ENCODE measurements around the gene LYSMD3.
A peak's percentile ranks its signal among the peaks of the same experiment; 100 is the strongest.
"Not testable (repeated sequence)": the region's sequence is repeated elsewhere in the genome, so short reads cannot be mapped to it uniquely, and the experiment has no call there.

Gene LYSMD3
- total RNA-seq = 27.5 to 42.5 (median 30.2) reads per million in 3 donors

DNA sequence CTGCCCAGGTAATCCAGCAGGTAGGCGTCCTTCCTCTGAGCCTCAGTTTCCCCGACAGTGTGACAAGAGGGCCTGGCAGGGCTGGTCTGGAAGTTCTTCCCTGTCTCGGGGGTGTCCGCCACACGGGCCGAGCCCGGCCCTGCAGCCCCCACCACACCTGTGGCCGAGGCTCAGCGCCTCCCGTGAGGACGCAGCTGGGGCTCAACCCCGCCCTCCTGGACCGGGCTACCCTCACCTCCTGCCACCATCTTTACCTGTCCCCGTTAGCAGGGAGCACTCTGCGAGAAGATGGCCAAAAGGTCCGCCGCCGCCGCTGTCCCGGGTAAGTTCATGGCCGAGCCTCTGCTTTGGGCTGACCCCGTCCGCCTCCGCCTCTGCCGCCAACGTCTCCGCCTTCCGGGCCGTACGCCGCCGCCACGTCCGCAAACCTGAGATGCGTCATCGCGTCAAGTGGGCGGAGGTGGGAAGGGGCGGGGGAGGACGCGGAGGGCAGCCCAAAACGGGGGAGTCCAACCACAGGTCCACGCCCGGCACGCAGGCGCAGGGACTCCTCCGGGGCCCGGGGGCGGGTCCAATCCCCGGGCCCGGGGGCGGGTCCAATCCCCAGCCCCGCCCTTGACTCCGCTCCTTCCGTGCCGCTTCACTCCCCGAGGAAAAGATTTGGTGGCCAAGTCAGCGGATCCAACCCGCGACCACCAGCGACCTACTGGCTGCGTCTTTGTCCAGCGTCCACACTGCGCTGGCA is at the start of gene LYSMD3:
LYSMD3 (minus strand) TSS at position 391 of the 745 bp plus-strand sequence. CDS start 4,295 bp downstream, outside the sequence.
- Histone ChIP-seq H3K9me3 (ENCODE audit: control insufficient read depth, low read length) (no peaks in the 10 kb centered on the region), H3K27me3 (replicated peaks; ENCODE audit: control insufficient read depth, insufficient read depth, low read length, poor library complexity, severe bottlenecking) (no peaks in the 10 kb centered on the region)
- peak; percentile 95 for DNase-seq

DNA sequence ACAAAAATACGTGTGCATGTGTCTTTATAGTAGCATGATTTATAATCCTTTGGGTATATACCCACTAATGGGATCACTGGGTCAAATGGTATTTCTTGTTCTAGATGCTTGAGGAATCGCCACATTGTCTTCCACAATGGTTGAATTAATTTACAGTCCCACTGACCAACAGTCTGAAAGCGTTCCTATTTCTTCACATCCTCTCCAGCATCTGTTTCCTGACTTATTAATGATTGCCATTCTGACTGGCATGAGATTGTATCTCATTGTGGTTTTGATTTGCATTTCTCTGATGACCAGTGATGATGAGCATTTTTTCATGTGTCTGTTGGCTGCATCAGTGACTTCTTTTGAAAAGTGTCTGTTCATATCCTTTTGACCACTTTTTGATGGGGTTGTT is 47.2 kb upstream of the LYSMD3 start:
- H3K27ac ChIP-seq (ENCODE audit: insufficient read depth, low read length, poor library complexity, severe bottlenecking); DNase-seq; H3K4me1 ChIP-seq (ENCODE audit: control insufficient read depth, insufficient read depth, low read length, poor library complexity, severe bottlenecking); H3K36me3 ChIP-seq (ENCODE audit: control insufficient read depth, insufficient read depth, low read length); H3K4me3 ChIP-seq (ENCODE audit: insufficient read depth, low read depth, low read length, poor library complexity, severe bottlenecking); H3K27me3 ChIP-seq (replicated peaks; ENCODE audit: control insufficient read depth, insufficient read depth, low read length, poor library complexity, severe bottlenecking); H3K9me3 ChIP-seq (ENCODE audit: control insufficient read depth, low read length): not testable (repeated sequence)

More for the DNA sequence above, at the start of gene LYSMD3:
- Histone ChIP-seq H3K4me1 (ENCODE audit: control insufficient read depth, insufficient read depth, low read length, poor library complexity, severe bottlenecking) (peaks cover 5% of the 10 kb centered on the region), H3K36me3 (ENCODE audit: control insufficient read depth, insufficient read depth, low read length) (no peaks in the 10 kb centered on the region), H3K4me3 (ENCODE audit: insufficient read depth, low read depth, low read length, poor library complexity, severe bottlenecking) (peak within 1 kb of the TSS; percentile 96), H3K27ac (ENCODE audit: insufficient read depth, low read length, poor library complexity, severe bottlenecking) (peak within 1 kb of the TSS; percentile 95)

DNA sequence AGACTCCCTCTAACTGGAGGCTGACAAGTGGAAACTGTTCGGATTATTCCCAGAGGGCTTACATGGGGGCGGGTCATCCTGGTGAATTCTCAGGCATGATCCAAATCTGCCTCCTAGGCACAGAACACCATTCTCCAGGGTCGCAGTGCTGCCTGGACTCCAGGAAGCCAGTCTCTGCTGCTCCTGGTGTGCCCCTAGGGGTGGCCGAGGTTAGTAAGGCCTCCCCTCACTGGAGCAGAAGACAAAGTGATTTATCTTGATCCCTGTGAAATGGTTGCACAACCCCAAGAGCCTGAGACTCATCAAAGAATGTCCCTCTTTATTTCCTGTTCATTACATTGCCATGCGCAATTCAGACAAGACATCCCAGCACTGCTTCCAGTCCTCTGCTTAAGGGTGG is 46.3 kb upstream of the LYSMD3 start:
- no peak overlapping the region for H3K4me3 ChIP-seq (ENCODE audit: insufficient read depth, low read depth, low read length, poor library complexity, severe bottlenecking)
- H3K9me3 ChIP-seq (ENCODE audit: control insufficient read depth, low read length) = no peaks in the 10 kb centered on the region
- no peak overlapping the region for H3K27ac ChIP-seq (ENCODE audit: insufficient read depth, low read length, poor library complexity, severe bottlenecking)
- no peaks in the 10 kb centered on the region for H3K27me3 ChIP-seq (replicated peaks; ENCODE audit: control insufficient read depth, insufficient read depth, low read length, poor library complexity, severe bottlenecking)
- no peaks in the 10 kb centered on the region for H3K36me3 ChIP-seq (ENCODE audit: control insufficient read depth, insufficient read depth, low read length)
- DNase-seq = no peak
- H3K4me1 ChIP-seq (ENCODE audit: control insufficient read depth, insufficient read depth, low read length, poor library complexity, severe bottlenecking) = no peaks in the 10 kb centered on the region

DNA sequence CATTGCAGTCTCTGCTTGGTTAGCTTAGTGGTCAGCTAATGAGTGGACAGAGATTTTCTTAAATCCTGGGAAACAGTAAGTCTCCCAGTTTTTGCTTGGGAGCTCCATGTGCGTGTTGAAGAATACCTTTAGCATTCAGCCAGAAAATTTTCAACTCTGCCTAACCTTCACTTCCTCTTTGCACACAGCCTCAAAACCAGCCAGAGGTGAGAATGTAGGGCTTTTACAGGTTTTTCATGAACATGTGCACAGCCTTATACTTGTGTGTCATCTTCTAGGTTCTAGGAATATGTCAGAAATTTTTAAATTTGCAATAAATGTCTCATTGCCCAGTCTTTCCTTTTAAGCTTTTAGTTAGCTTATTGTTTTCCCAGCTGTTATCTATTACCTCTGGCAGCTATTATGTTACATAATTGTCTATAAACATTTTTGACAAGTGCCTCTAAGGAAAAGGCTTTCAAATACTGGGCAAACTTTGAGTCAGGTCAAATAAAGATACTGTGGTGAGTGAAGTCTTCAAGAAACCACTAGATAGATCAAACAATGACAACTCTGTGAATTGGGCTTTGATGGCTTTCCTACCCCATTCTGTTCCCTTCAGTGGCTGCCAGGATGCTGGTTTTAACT is 41.9 kb upstream of the LYSMD3 start:
- Histone ChIP-seq H3K4me3 (ENCODE audit: insufficient read depth, low read depth, low read length, poor library complexity, severe bottlenecking) (no peak overlapping the region), H3K9me3 (ENCODE audit: control insufficient read depth, low read length) (no peaks in the 10 kb centered on the region), H3K36me3 (ENCODE audit: control insufficient read depth, insufficient read depth, low read length) (no peaks in the 10 kb centered on the region), H3K4me1 (ENCODE audit: control insufficient read depth, insufficient read depth, low read length, poor library complexity, severe bottlenecking) (no peaks in the 10 kb centered on the region), H3K27me3 (replicated peaks; ENCODE audit: control insufficient read depth, insufficient read depth, low read length, poor library complexity, severe bottlenecking) (no peaks in the 10 kb centered on the region), H3K27ac (ENCODE audit: insufficient read depth, low read length, poor library complexity, severe bottlenecking) (no peak overlapping the region)
- DNase-seq = no peak

DNA sequence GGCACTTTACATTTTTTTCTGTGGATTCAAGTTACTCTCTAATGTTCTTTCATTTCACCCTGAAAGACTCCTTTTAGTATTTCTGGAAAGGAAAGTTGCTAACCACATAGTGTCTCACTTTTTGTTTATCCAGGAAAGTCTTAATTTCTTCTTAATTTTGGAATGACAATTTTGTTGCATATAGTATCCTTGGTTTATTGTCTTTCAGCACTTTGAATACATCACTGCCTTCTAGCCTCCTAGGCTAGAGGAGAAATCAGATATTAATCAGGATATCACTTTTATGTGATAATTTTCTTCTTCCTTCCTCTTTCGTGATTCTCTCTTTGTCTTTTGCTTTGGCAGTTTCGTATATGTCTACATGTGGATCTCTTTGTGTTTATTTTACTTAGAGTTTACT is 40.6 kb upstream of the LYSMD3 start:
- Histone ChIP-seq H3K4me1 (ENCODE audit: control insufficient read depth, insufficient read depth, low read length, poor library complexity, severe bottlenecking) (no peaks in the 10 kb centered on the region), H3K27ac (ENCODE audit: insufficient read depth, low read length, poor library complexity, severe bottlenecking) (no peak overlapping the region), H3K9me3 (ENCODE audit: control insufficient read depth, low read length) (no peaks in the 10 kb centered on the region), H3K27me3 (replicated peaks; ENCODE audit: control insufficient read depth, insufficient read depth, low read length, poor library complexity, severe bottlenecking) (no peaks in the 10 kb centered on the region), H3K4me3 (ENCODE audit: insufficient read depth, low read depth, low read length, poor library complexity, severe bottlenecking) (no peak overlapping the region), H3K36me3 (ENCODE audit: control insufficient read depth, insufficient read depth, low read length) (no peaks in the 10 kb centered on the region)
- DNase-seq = no peak

DNA sequence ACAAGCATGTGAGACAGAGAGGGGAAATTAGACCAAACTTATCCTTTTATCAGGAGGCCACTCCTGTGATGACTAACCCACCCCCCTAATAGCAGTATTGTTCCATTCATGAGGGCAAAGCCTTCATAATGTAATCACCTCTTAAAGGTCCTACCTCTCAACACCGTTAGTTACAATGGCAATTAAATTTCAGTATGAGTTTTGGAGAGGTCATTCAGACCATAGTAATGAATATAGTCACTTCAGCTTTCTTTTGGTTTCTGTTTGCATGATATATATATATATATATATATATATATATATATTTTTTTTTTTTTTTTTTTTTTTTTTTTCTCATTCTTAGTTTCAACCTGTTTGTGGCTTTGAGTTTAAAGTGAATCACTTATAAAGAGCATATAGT is 39.7 kb upstream of the LYSMD3 start:
- Histone ChIP-seq H3K4me3 (ENCODE audit: insufficient read depth, low read depth, low read length, poor library complexity, severe bottlenecking) (no peak overlapping the region), H3K27ac (ENCODE audit: insufficient read depth, low read length, poor library complexity, severe bottlenecking) (no peak overlapping the region), H3K4me1 (ENCODE audit: control insufficient read depth, insufficient read depth, low read length, poor library complexity, severe bottlenecking) (no peaks in the 10 kb centered on the region), H3K36me3 (ENCODE audit: control insufficient read depth, insufficient read depth, low read length) (no peaks in the 10 kb centered on the region), H3K27me3 (replicated peaks; ENCODE audit: control insufficient read depth, insufficient read depth, low read length, poor library complexity, severe bottlenecking) (no peaks in the 10 kb centered on the region), H3K9me3 (ENCODE audit: control insufficient read depth, low read length) (no peaks in the 10 kb centered on the region)
- no peak for DNase-seq

DNA sequence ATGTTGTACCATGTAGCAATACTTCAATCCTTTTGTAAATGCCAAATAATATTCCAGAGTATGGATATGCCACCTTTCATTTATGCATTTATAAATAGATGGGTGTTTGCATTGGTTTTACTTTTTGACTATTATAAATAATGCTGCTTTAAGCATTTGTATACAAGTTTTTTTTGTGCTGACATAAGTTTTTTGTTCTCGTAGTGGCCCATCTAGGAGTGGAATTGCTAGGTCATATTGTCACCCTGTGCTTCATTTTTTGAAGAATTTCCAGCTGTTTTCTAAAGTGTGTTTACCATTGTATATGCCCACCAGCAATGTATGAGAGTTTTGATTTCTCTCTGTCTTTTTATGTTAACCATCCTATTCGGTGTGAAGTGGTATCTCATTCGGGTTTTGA is 36.1 kb upstream of the LYSMD3 start:
- Histone ChIP-seq H3K4me3 (ENCODE audit: insufficient read depth, low read depth, low read length, poor library complexity, severe bottlenecking) (no peak overlapping the region), H3K36me3 (ENCODE audit: control insufficient read depth, insufficient read depth, low read length) (no peaks in the 10 kb centered on the region), H3K27ac (ENCODE audit: insufficient read depth, low read length, poor library complexity, severe bottlenecking) (no peak overlapping the region), H3K27me3 (replicated peaks; ENCODE audit: control insufficient read depth, insufficient read depth, low read length, poor library complexity, severe bottlenecking) (no peaks in the 10 kb centered on the region), H3K9me3 (ENCODE audit: control insufficient read depth, low read length) (no peaks in the 10 kb centered on the region), H3K4me1 (ENCODE audit: control insufficient read depth, insufficient read depth, low read length, poor library complexity, severe bottlenecking) (no peaks in the 10 kb centered on the region)
- no peak for DNase-seq

DNA sequence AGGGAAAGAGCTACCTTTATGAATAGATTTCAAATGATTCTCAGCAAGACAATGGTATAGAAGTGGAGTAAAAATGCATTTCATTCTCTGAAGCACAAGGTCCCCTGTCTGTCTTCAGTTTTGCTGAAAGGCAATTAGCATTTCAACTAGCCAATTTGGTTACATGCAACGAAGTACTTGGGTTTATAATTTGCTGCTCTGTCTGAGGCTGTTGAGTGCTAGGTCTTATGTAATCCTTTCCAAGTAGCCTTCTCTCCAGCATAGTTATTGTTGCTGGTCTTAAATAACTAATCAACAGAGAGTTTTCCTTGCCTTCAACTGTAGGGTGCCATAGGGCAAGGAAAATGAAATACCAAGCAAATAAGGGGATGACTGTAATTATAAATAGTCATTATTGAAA is 33.7 kb upstream of the LYSMD3 start:
- H3K27me3 ChIP-seq (replicated peaks; ENCODE audit: control insufficient read depth, insufficient read depth, low read length, poor library complexity, severe bottlenecking) = peaks cover 7% of the 10 kb centered on the region
- H3K9me3 ChIP-seq (ENCODE audit: control insufficient read depth, low read length) = no peaks in the 10 kb centered on the region
- no peaks in the 10 kb centered on the region for H3K4me1 ChIP-seq (ENCODE audit: control insufficient read depth, insufficient read depth, low read length, poor library complexity, severe bottlenecking)
- no peak overlapping the region for H3K27ac ChIP-seq (ENCODE audit: insufficient read depth, low read length, poor library complexity, severe bottlenecking)
- H3K36me3 ChIP-seq (ENCODE audit: control insufficient read depth, insufficient read depth, low read length) = no peaks in the 10 kb centered on the region
- DNase-seq = no peak
- H3K4me3 ChIP-seq (ENCODE audit: insufficient read depth, low read depth, low read length, poor library complexity, severe bottlenecking) = no peak overlapping the region

DNA sequence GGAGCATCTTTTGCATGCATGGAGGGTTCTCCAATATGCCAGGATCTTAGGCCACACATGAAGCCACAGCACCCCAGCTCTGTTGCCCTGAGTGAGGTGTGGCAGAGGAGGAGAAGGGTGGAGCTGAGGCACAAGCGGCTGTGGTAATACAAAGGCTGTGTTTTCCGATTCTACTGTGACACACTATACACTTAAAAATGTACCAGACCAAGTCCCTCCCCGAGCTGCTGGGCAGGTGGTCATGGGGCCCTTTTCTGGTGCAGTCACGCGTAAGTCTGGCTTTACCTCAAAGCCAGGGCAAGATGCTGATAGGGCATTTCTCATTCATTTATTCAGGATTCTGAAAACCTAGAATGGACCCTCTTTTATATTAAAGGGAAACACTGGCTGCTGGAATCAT is 33.0 kb upstream of the LYSMD3 start:
- H3K27me3 ChIP-seq (replicated peaks; ENCODE audit: control insufficient read depth, insufficient read depth, low read length, poor library complexity, severe bottlenecking) = peaks cover 7% of the 10 kb centered on the region
- H3K4me1 ChIP-seq (ENCODE audit: control insufficient read depth, insufficient read depth, low read length, poor library complexity, severe bottlenecking) = no peaks in the 10 kb centered on the region
- DNase-seq = no peak
- H3K36me3 ChIP-seq (ENCODE audit: control insufficient read depth, insufficient read depth, low read length) = no peaks in the 10 kb centered on the region
- no peaks in the 10 kb centered on the region for H3K9me3 ChIP-seq (ENCODE audit: control insufficient read depth, low read length)
- no peak overlapping the region for H3K4me3 ChIP-seq (ENCODE audit: insufficient read depth, low read depth, low read length, poor library complexity, severe bottlenecking)
- H3K27ac ChIP-seq (ENCODE audit: insufficient read depth, low read length, poor library complexity, severe bottlenecking) = no peak overlapping the region

DNA sequence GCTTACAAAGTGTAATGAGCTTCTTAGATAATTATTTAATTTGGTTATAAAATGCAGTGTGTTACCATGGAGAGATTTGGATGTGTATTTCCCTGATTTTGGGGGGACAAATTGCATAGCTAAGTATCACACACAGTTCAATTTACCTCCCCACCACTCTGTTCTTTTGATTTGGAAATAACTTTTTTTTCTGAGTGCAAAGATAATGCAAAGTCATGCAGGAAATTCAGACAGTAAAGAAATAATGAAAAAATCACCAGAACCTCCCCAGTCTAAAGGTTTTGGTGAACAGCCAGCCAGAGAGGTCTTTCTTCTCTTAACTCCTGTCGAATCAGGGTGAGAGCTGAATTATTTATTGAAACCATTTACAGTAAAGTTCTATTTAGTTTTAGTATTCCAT is 32.4 kb upstream of the LYSMD3 start:
- Histone ChIP-seq H3K9me3 (ENCODE audit: control insufficient read depth, low read length) (no peaks in the 10 kb centered on the region), H3K27me3 (replicated peaks; ENCODE audit: control insufficient read depth, insufficient read depth, low read length, poor library complexity, severe bottlenecking) (peaks cover 7% of the 10 kb centered on the region), H3K4me3 (ENCODE audit: insufficient read depth, low read depth, low read length, poor library complexity, severe bottlenecking) (no peak overlapping the region), H3K27ac (ENCODE audit: insufficient read depth, low read length, poor library complexity, severe bottlenecking) (no peak overlapping the region), H3K36me3 (ENCODE audit: control insufficient read depth, insufficient read depth, low read length) (no peaks in the 10 kb centered on the region), H3K4me1 (ENCODE audit: control insufficient read depth, insufficient read depth, low read length, poor library complexity, severe bottlenecking) (no peaks in the 10 kb centered on the region)
- DNase-seq = no peak

Data from effector memory CD4-positive, alpha-beta T cell (primary cell).